ENCODE measurements around the gene CHAC2. TPM values are rescaled to one million over a fixed set of nuclear protein-coding genes. Genes with fewer than 3 reads are reported as not detected.

The CHAC2 gene
- total RNA-seq, 4 donors from 2014 or later, result 4.0 to 15.0 (median 5.1) TPM

- TF ChIP-seq CTCF (IDR thresholded peaks at IDR 0.05; ENCODE audit: low read depth), result no peak
Measured at GRCh38 chr2:53756644-53757043, 11.0 kb upstream of the CHAC2 start.

GRCh38 chr2:53765767-53766166 is 1.8 kb upstream of the CHAC2 start:
- no peak for TF ChIP-seq CTCF (IDR thresholded peaks at IDR 0.05; ENCODE audit: low read depth)

GRCh38 chr2:53768242-53768542 is 588 bp downstream of the CHAC2 start:
- no peak for TF ChIP-seq CTCF (IDR thresholded peaks at IDR 0.05; ENCODE audit: low read depth)

- TF ChIP-seq CTCF (IDR thresholded peaks at IDR 0.05; ENCODE audit: low read depth), result no peak
Measured at GRCh38 chr2:53769318-53769945, 1.8 kb downstream of the CHAC2 start.

GRCh38 chr2:53770264-53770663 is 2.7 kb downstream of the CHAC2 start:
- TF ChIP-seq CTCF (IDR thresholded peaks at IDR 0.05; ENCODE audit: low read depth), result no peak

GRCh38 chr2:53777134-53777533 is 9.5 kb downstream of the CHAC2 start:
- TF ChIP-seq CTCF (IDR thresholded peaks at IDR 0.05; ENCODE audit: low read depth), result no peak

GRCh38 chr2:53778536-53779162 is 11.0 kb downstream of the CHAC2 start:
- no peak for TF ChIP-seq CTCF (IDR thresholded peaks at IDR 0.05; ENCODE audit: low read depth)

Data from subcutaneous adipose tissue (tissue), 4 donors.